Endothelial cell of umbilical vein (primary cell): Measurements from ENCODE around the gene SLIT1. TPM values are rescaled to one million over a fixed set of nuclear protein-coding genes. Genes with fewer than 3 reads are reported as not detected.

ENCODE experiments used
- BruUV-seq: library from RNA; stranded (reverse); fragments of 400-500 nt; replicated peaks from 2 replicates; lab custom pipeline; 2021; lab: Mats Ljungman, UMichigan
- CTCF ChIA-PET: fragments of 300-600, 350-600 bp; sonication (Branson Sonifier 250); formaldehyde crosslinking; loops from one replicate; lab custom pipeline; 2021; ENCODE audit warnings: antibody characterized with exemption, inconsistent platforms; lab: Charles Lee
- POLR2A ChIA-PET: fragments of 300-600, 350-600 bp; sonication (Branson Sonifier 250); formaldehyde crosslinking; loops from one replicate; lab custom pipeline; 2021; ENCODE audit warnings: antibody characterized with exemption, inconsistent platforms; lab: Charles Lee
- DNase-seq: peaks from one replicate; pipeline ENCODE4 v3.0.0-alpha.2; 2011; ENCODE audit warnings: low read depth, low spot score
- FAIRE-seq: peaks from 2 replicates; lab custom pipeline; 2011; peaks lifted over from hg19 to GRCh38; lab: Jason Lieb, UNC
- H2AFZ ChIP-seq: 2 replicates; pipeline ENCODE4 v1.6.0; 2012; ENCODE audit warnings: low read depth, low read length, control low read depth, inconsistent platforms
- H3K27ac ChIP-seq: 2 replicates; pipeline ENCODE4 v1.5.1; 2011; ENCODE audit warnings: low read depth, mild to moderate bottlenecking, control low read depth, low read length, moderate library complexity; ENCODE audit not compliant: insufficient read depth
- H3K27me3 ChIP-seq, 2 experiments: 2 replicates each; pipeline versions ENCODE4 v1.6.0 to v1.6.1; 2011; ENCODE audit warnings: low read length in 2 of 2, mixed read lengths in 1 of 2; ENCODE audit not compliant: control insufficient read depth in 2 of 2, insufficient read depth in 2 of 2
- H3K36me3 ChIP-seq, 2 experiments: 2 replicates in 1 of 2; 3 replicates in 1 of 2; pipeline ENCODE4 v1.5.1; 2011; ENCODE audit warnings: low read length in 2 of 2, mild to moderate bottlenecking in 1 of 2, moderate library complexity in 1 of 2; ENCODE audit not compliant: control insufficient read depth in 2 of 2, insufficient read depth in 2 of 2; ENCODE audit errors: extremely low read depth in 1 of 2
- H3K4me1 ChIP-seq: 3 replicates; pipeline ENCODE4 v1.5.1; 2011; ENCODE audit warnings: mild to moderate bottlenecking, low read length; ENCODE audit not compliant: control insufficient read depth, insufficient read depth; ENCODE audit errors: extremely low read depth
- H3K4me2 ChIP-seq: 2 replicates; pipeline ENCODE4 v1.6.1; 2011; ENCODE audit warnings: low read length, control low read depth, mixed read lengths; ENCODE audit not compliant: insufficient read depth
- H3K4me3 ChIP-seq, 3 experiments: fragments of 200-600 bp in 1 of 3; sonication (generic), shearing (Covaris generic) in 1 of 3; replicated peaks in 1 of 3; 2 replicates each; pipeline ENCODE4 v1.5.1; 2011 to 2016; ENCODE audit warnings: control low read depth in 3 of 3, low read length in 3 of 3, mild to moderate bottlenecking in 2 of 3, inconsistent platforms in 1 of 3, low read depth in 1 of 3, moderate library complexity in 1 of 3; ENCODE audit not compliant: insufficient read depth in 1 of 3
- H3K79me2 ChIP-seq: 2 replicates; pipeline ENCODE4 v1.6.0; 2012; ENCODE audit warnings: low read length, inconsistent platforms; ENCODE audit not compliant: control insufficient read depth, insufficient read depth
- H3K9ac ChIP-seq: replicated peaks from 2 replicates; pipeline ENCODE3; 2011; ENCODE audit warnings: low read length, control low read depth; ENCODE audit not compliant: insufficient read depth; ENCODE audit errors: extremely low read depth
- H3K9me1 ChIP-seq: replicated peaks from 3 replicates; pipeline ENCODE4 v1.6.0; 2011; ENCODE audit warnings: mild to moderate bottlenecking, low read length; ENCODE audit not compliant: control insufficient read depth, insufficient read depth; ENCODE audit errors: extremely low read depth
- H3K9me3 ChIP-seq: replicated peaks from 2 replicates; pipeline ENCODE4 v1.5.1; 2012; ENCODE audit warnings: low read length, inconsistent platforms; ENCODE audit not compliant: control insufficient read depth, insufficient read depth
- H4K20me1 ChIP-seq: replicated peaks from 2 replicates; pipeline ENCODE3; 2011; ENCODE audit warnings: mild to moderate bottlenecking, low read length; ENCODE audit not compliant: control insufficient read depth, insufficient read depth; ENCODE audit errors: extremely low read depth
- CTCF ChIP-seq, 2 donors: IDR thresholded peaks; 1 replicate in 1 of 2; 2 replicates in 1 of 2; pipeline ENCODE4 v1.5.1; 2011; ENCODE audit warnings: low read length in 2 of 2, mild to moderate bottlenecking in 2 of 2, moderate library complexity in 2 of 2, control low read depth in 1 of 2, inconsistent platforms in 1 of 2, low read depth in 1 of 2; ENCODE audit not compliant: insufficient read depth in 1 of 2; ENCODE audit errors: extremely low read depth in 1 of 2
- EZH2 ChIP-seq: IDR thresholded peaks from 2 replicates; pipeline ENCODE4 v1.6.1; 2012; ENCODE audit warnings: borderline replicate concordance, low read depth, mild to moderate bottlenecking, moderate library complexity, low read length, inconsistent platforms; ENCODE audit not compliant: severe bottlenecking
- FOS ChIP-seq: IDR thresholded peaks from 2 replicates; pipeline ENCODE4 v1.6.1; 2011; ENCODE audit warnings: mild to moderate bottlenecking, low read length, moderate library complexity, borderline replicate concordance; ENCODE audit not compliant: insufficient read depth
- JUN ChIP-seq: IDR thresholded peaks from 2 replicates; pipeline ENCODE4 v1.6.1; 2011; ENCODE audit warnings: borderline replicate concordance, low read depth; ENCODE audit not compliant: insufficient read length, insufficient read depth
- MYC ChIP-seq: IDR thresholded peaks from one replicate; pipeline ENCODE4 v1.6.1; 2011; ENCODE audit warnings: mild to moderate bottlenecking, low read depth, low read length
- POLR2AphosphoS5 ChIP-seq: IDR thresholded peaks from 2 replicates; pipeline ENCODE4 v1.6.1; 2012; ENCODE audit warnings: low read depth, mild to moderate bottlenecking, control low read depth, low read length, moderate library complexity; ENCODE audit not compliant: insufficient read depth
- dilution Hi-C: fragments of 300-500 bp; cut with MboI; formaldehyde crosslinking; loops from one replicate; pipeline ENCODE4 v1.15.0; 2019; ENCODE audit warnings: low sequenced_read_pairs; ENCODE audit not compliant: extremely low pct_ligation_motif_present
- intact Hi-C: fragments of 100-400 bp; cut with micrococcal nuclease; formaldehyde crosslinking; loops from one replicate; pipeline ENCODE4 v1.10.0; 2022
- polyA plus RNA-seq, 4 experiments: library from polyadenylated mRNA; depleted of rRNA in 3 of 4; stranded (reverse) in 3 of 4; unstranded in 1 of 4; fragments of >200 nt; gene quantifications; 2 replicates each; pipeline versions ENCODE4 v1.2.1 to v1.2.3, GENCODE V29; 2011 to 2012; ENCODE audit warnings: missing spikeins in 1 of 4
- total RNA-seq: library from RNA; stranded (reverse); gene quantifications from 2 replicates; pipeline ENCODE4 v1.2.3, GENCODE V29; 2021

Gene SLIT1
- total and polyA plus RNA-seq, 2 donors (not counting 3 experiments of a cell fraction or from before 2014, with no cell fraction given), result 0.04 to 0.20 TPM

- no peak overlapping the region for H3K27ac ChIP-seq
- no peaks in the 10 kb centered on the region for H3K9me1 ChIP-seq
- TF ChIP-seq POLR2AphosphoS5 (no peak), JUN (no peak), CTCF (IDR thresholded peaks at IDR 0.05; ENCODE audit: extremely low read depth in 1 of 2, insufficient read depth in 1 of 2, low read depth in 1 of 2, low read length in 2 of 2) (no peak), MYC (no peak), EZH2 (no peak), FOS (no peak)
- intact Hi-C loops (no loop called here), dilution Hi-C loops (no loop called here)
- FAIRE-seq (no peak), DNase-seq (no peak)
- no peak overlapping the region for H3K9ac ChIP-seq
- no peaks in the 10 kb centered on the region for H3K9me3 ChIP-seq
- H3K36me3 ChIP-seq, result no peaks in the 10 kb centered on the region
- no peaks in the 10 kb centered on the region for H4K20me1 ChIP-seq
- H3K4me1 ChIP-seq, result no peaks in the 10 kb centered on the region
- H3K4me3 ChIP-seq, result no peak overlapping the region
- no peak overlapping the region for H3K4me2 ChIP-seq
- no peaks in the 10 kb centered on the region for H3K79me2 ChIP-seq
- no peaks in the 10 kb centered on the region for H3K27me3 ChIP-seq
- no peak overlapping the region for H2AFZ ChIP-seq
- no TSS peak for BruUV-seq
- CTCF ChIA-PET, result interaction anchor here (1.1 to 4.9 kb wide), 2 partner anchors 14 to 62 kb away, joined by 3 to 20 read pairs; no protein-coding TSS in a partner anchor
- POLR2A ChIA-PET, result no interaction called here
Observed at GRCh38 chr10:97010695-97011206, 175.0 kb downstream of the SLIT1 start.
